Measurements from ENCODE around the gene LRRIQ1. TPM values are rescaled to one million over a fixed set of nuclear protein-coding genes. Genes with fewer than 3 reads are reported as not detected.
A peak's percentile ranks its signal among the peaks of the same experiment; 100 is the strongest.

Gene LRRIQ1
- polyA plus RNA-seq, 12 donors = 0.32 to 1.9 (median 0.64) TPM; not detected in 2

- no peak for DNase-seq
Observed at GRCh38 chr12:85059594-85059993, 23.4 kb downstream of the LRRIQ1 start.

GRCh38 chr12:85060916-85061315, 24.8 kb downstream of the LRRIQ1 start:
- DNase-seq = no peak

- DNase-seq = no peak
Observed at GRCh38 chr12:85065837-85066482, 29.8 kb downstream of the LRRIQ1 start.

- DNase-seq = no peak
Observed at GRCh38 chr12:85072826-85073225, 36.7 kb downstream of the LRRIQ1 start.

- DNase-seq = peak; percentile 21
Observed at GRCh38 chr12:85076688-85077430, 40.7 kb downstream of the LRRIQ1 start.

GRCh38 chr12:85085066-85085465, 48.9 kb downstream of the LRRIQ1 start:
- DNase-seq = no peak

- no peak for DNase-seq
Observed at GRCh38 chr12:85089792-85090191, 53.6 kb downstream of the LRRIQ1 start.

GRCh38 chr12:85092814-85093370, 56.7 kb downstream of the LRRIQ1 start:
- DNase-seq = no peak

- no peak for DNase-seq
Observed at GRCh38 chr12:85095501-85095900, 59.4 kb downstream of the LRRIQ1 start.

GRCh38 chr12:85130646-85131045, 94.5 kb downstream of the LRRIQ1 start:
- DNase-seq = no peak

- DNase-seq = no peak
Observed at GRCh38 chr12:85138833-85139232, 102.7 kb downstream of the LRRIQ1 start.

GRCh38 chr12:85147331-85147730, 111.2 kb downstream of the LRRIQ1 start:
- no peak for DNase-seq

GRCh38 chr12:85152311-85152729, 116.2 kb downstream of the LRRIQ1 start:
- DNase-seq = peak; percentile 7

- no peak for DNase-seq
Observed at GRCh38 chr12:85155791-85156190, 119.6 kb downstream of the LRRIQ1 start.

GRCh38 chr12:85156569-85156968, 120.4 kb downstream of the LRRIQ1 start:
- DNase-seq = no peak

- no peak for DNase-seq
Observed at GRCh38 chr12:85157035-85157603, 121.0 kb downstream of the LRRIQ1 start.

GRCh38 chr12:85163752-85164321, 127.7 kb downstream of the LRRIQ1 start:
- DNase-seq = no peak

- no peak for DNase-seq
Observed at GRCh38 chr12:85179680-85180270, 143.6 kb downstream of the LRRIQ1 start.

- DNase-seq = no peak
Observed at GRCh38 chr12:85182699-85183098, 146.5 kb downstream of the LRRIQ1 start.

- no peak for DNase-seq
Observed at GRCh38 chr12:85183855-85184254, 147.7 kb downstream of the LRRIQ1 start.

- DNase-seq = no peak
Observed at GRCh38 chr12:85186236-85186635, 150.1 kb downstream of the LRRIQ1 start.

- DNase-seq = no peak
Observed at GRCh38 chr12:85188619-85189018, 152.5 kb downstream of the LRRIQ1 start.
